ENCODE measurements around the gene DACT1.

The DACT1 gene

GRCh38 chr14:58637040-58637390 lies 747 bp upstream of the DACT1 start:
- DNase-seq, result no peak

GRCh38 chr14:58638231-58639197 lies 752 bp downstream of the DACT1 start:
- DNase-seq, result no peak

- no peak for DNase-seq
Observed at GRCh38 chr14:58639198-58639565, 1.4 kb downstream of the DACT1 start.

GRCh38 chr14:58639842-58640484 lies 2.2 kb downstream of the DACT1 start:
- DNase-seq, result no peak

- no peak for DNase-seq
Observed at GRCh38 chr14:58640959-58641358, 3.2 kb downstream of the DACT1 start.

GRCh38 chr14:58641509-58641908 lies 3.7 kb downstream of the DACT1 start:
- DNase-seq, result no peak

GRCh38 chr14:58643366-58643765 lies 5.6 kb downstream of the DACT1 start:
- DNase-seq, result no peak

- DNase-seq, result no peak
Observed at GRCh38 chr14:58645641-58646040, 7.9 kb downstream of the DACT1 start.

- no peak for DNase-seq
Observed at GRCh38 chr14:58646479-58646878, 8.7 kb downstream of the DACT1 start.

GRCh38 chr14:58647777-58648176 lies 10.0 kb downstream of the DACT1 start:
- no peak for DNase-seq

GRCh38 chr14:58650857-58651256 lies 13.1 kb downstream of the DACT1 start:
- no peak for DNase-seq

GRCh38 chr14:58656671-58657411 lies 19.1 kb downstream of the DACT1 start:
- no peak for DNase-seq

GRCh38 chr14:58659061-58659460 lies 21.3 kb downstream of the DACT1 start:
- no peak for DNase-seq

GRCh38 chr14:58659846-58660245 lies 22.1 kb downstream of the DACT1 start:
- no peak for DNase-seq

GRCh38 chr14:58660407-58660806 lies 22.6 kb downstream of the DACT1 start:
- no peak for DNase-seq

- DNase-seq, result no peak
Observed at GRCh38 chr14:58662018-58662417, 24.3 kb downstream of the DACT1 start.

- DNase-seq, result no peak
Observed at GRCh38 chr14:58662759-58663158, 25.0 kb downstream of the DACT1 start.

- no peak for DNase-seq
Observed at GRCh38 chr14:58663494-58664111, 25.8 kb downstream of the DACT1 start.

- no peak for DNase-seq
Observed at GRCh38 chr14:58665773-58666500, 28.2 kb downstream of the DACT1 start.

- DNase-seq, result no peak
Observed at GRCh38 chr14:58666737-58667136, 29.0 kb downstream of the DACT1 start.

- no peak for DNase-seq
Observed at GRCh38 chr14:58667900-58668299, 30.1 kb downstream of the DACT1 start.

- no peak for DNase-seq
Observed at GRCh38 chr14:58668848-58669480, 31.2 kb downstream of the DACT1 start.
